IMR-90 (cell line): Measurements from ENCODE around the gene MPZL3. TPM values are rescaled to one million over a fixed set of nuclear protein-coding genes. Genes with fewer than 3 reads are reported as not detected.

Source experiments
- ATAC-seq: fragments of 200-7000 bp; cut with Tn5 transposase; 2 replicates; pipeline ENCODE4 v1.9.1; 2020; ENCODE audit warnings: low read depth, mild to moderate bottlenecking, moderate library complexity
- BruUV-seq: library from RNA; stranded (reverse); fragments of 400-500 nt; replicated peaks from 2 replicates; lab custom pipeline; 2021; lab: Mats Ljungman, UMichigan
- CTCF ChIA-PET: fragments of 300-600 bp; formaldehyde crosslinking; extraction: SDS; loops from one replicate; lab custom pipeline; 2021; ENCODE audit warnings: antibody characterized with exemption; lab: Yijun Ruan, JAX
- POLR2A ChIA-PET: fragments of 300-600 bp; sonication (Branson Sonifier 250); formaldehyde crosslinking; loops from one replicate; lab custom pipeline; 2022; ENCODE audit warnings: antibody characterized with exemption; ENCODE audit not compliant: unreplicated experiment; lab: Charles Lee
- DNase-seq: peaks from one replicate; pipeline ENCODE4 v3.0.0; 2013
- H2AFZ ChIP-seq: replicated peaks from 2 replicates; pipeline ENCODE3; 2013; ENCODE audit warnings: low read length, mild to moderate bottlenecking; ENCODE audit not compliant: poor library complexity
- H2AK5ac ChIP-seq: 2 replicates; pipeline ENCODE4 v1.6.1; 2013; ENCODE audit warnings: low read depth, low read length, inconsistent platforms
- H2AK9ac ChIP-seq: replicated peaks from 2 replicates; pipeline ENCODE3; 2013; ENCODE audit warnings: mild to moderate bottlenecking, low read depth, low read length, moderate library complexity; ENCODE audit not compliant: poor library complexity
- H2BK120ac ChIP-seq: 2 replicates; pipeline ENCODE4 v1.6.1; 2013; ENCODE audit warnings: low read depth, low read length, inconsistent platforms
- H2BK15ac ChIP-seq: 3 replicates; pipeline ENCODE4 v1.6.1; 2013; ENCODE audit warnings: low read depth, low read length, inconsistent platforms
- H2BK20ac ChIP-seq: 2 replicates; pipeline ENCODE4 v1.6.1; 2013; ENCODE audit warnings: low read depth, mild to moderate bottlenecking, inconsistent platforms, low read length, moderate library complexity
- H2BK5ac ChIP-seq: 2 replicates; pipeline ENCODE4 v1.6.1; 2013; ENCODE audit warnings: mild to moderate bottlenecking, low read depth, low read length, inconsistent platforms; ENCODE audit not compliant: poor library complexity, severe bottlenecking
- H3K14ac ChIP-seq: replicated peaks from 2 replicates; pipeline ENCODE4 v1.6.1; 2013; ENCODE audit warnings: low read depth, low read length, inconsistent platforms
- H3K18ac ChIP-seq: 2 replicates; pipeline ENCODE4 v1.6.1; 2013; ENCODE audit warnings: low read depth, low read length, control low read depth
- H3K23ac ChIP-seq: 2 replicates; pipeline ENCODE4 v1.6.1; 2013; ENCODE audit warnings: low read depth, low read length, inconsistent platforms
- H3K27ac ChIP-seq: 2 replicates; pipeline ENCODE4 v1.5.1; 2013; ENCODE audit warnings: mild to moderate bottlenecking, control low read depth, low read length; ENCODE audit not compliant: insufficient read depth
- H3K27me3 ChIP-seq: 2 replicates; pipeline ENCODE4 v1.6.1; 2013; ENCODE audit warnings: low read length; ENCODE audit not compliant: control insufficient read depth, insufficient read depth
- H3K36me3 ChIP-seq: 2 replicates; pipeline ENCODE4 v1.6.1; 2013; ENCODE audit warnings: low read length, mixed read lengths; ENCODE audit not compliant: control insufficient read depth, insufficient read depth
- H3K4ac ChIP-seq: 2 replicates; pipeline ENCODE4 v1.6.1; 2013; ENCODE audit warnings: low read depth, low read length, inconsistent platforms
- H3K4me1 ChIP-seq: 2 replicates; pipeline ENCODE4 v1.6.1; 2013; ENCODE audit warnings: low read length, mixed read lengths; ENCODE audit not compliant: control insufficient read depth, insufficient read depth
- H3K4me2 ChIP-seq: 2 replicates; pipeline ENCODE4 v1.6.1; 2013; ENCODE audit warnings: low read depth, mild to moderate bottlenecking, control low read depth, low read length, moderate library complexity
- H3K4me3 ChIP-seq: 2 replicates; pipeline ENCODE4 v1.5.1; 2013; ENCODE audit warnings: low read depth, mild to moderate bottlenecking, control low read depth, low read length, moderate library complexity; ENCODE audit not compliant: insufficient read depth
- H3K56ac ChIP-seq: 2 replicates; pipeline ENCODE4 v1.6.1; 2013; ENCODE audit warnings: low read length, inconsistent platforms; ENCODE audit not compliant: insufficient read depth; ENCODE audit errors: extremely low read depth
- H3K79me1 ChIP-seq, 2 experiments: 2 replicates each; pipeline ENCODE4 v1.6.1; 2013; ENCODE audit warnings: low read length in 2 of 2, inconsistent platforms in 1 of 2, low read depth in 1 of 2
- H3K9ac ChIP-seq: 2 replicates; pipeline ENCODE4 v1.6.1; 2013; ENCODE audit warnings: low read depth, low read length, control low read depth
- H3K9me1 ChIP-seq: 2 replicates; pipeline ENCODE4 v1.6.1; 2013; ENCODE audit warnings: low read length, inconsistent platforms; ENCODE audit not compliant: insufficient read depth
- H3K9me3 ChIP-seq: 2 replicates; pipeline ENCODE4 v1.6.1; 2013; ENCODE audit warnings: low read length; ENCODE audit not compliant: control insufficient read depth, insufficient read depth
- H4K20me1 ChIP-seq: 2 replicates; pipeline ENCODE4 v1.6.1; 2013; ENCODE audit warnings: low read length, inconsistent platforms; ENCODE audit not compliant: insufficient read depth
- H4K5ac ChIP-seq: 2 replicates; pipeline ENCODE4 v1.6.1; 2013; ENCODE audit warnings: mild to moderate bottlenecking, low read depth, low read length, control low read depth
- H4K8ac ChIP-seq, 2 experiments: 2 replicates each; pipeline ENCODE4 v1.6.1; 2013; ENCODE audit warnings: low read depth in 2 of 2, low read length in 2 of 2, control low read depth in 1 of 2, inconsistent platforms in 1 of 2
- H4K91ac ChIP-seq: 2 replicates; pipeline ENCODE4 v1.6.1; 2013; ENCODE audit warnings: low read depth, low read length, inconsistent platforms; ENCODE audit not compliant: insufficient read depth
- MXI1 ChIP-seq: IDR thresholded peaks from 2 replicates; pipeline ENCODE4 v1.6.1; 2012; ENCODE audit warnings: low read depth, mild to moderate bottlenecking, low read length, moderate library complexity, borderline replicate concordance
- RCOR1 ChIP-seq: IDR thresholded peaks from 2 replicates; pipeline ENCODE4 v1.6.1; 2012; ENCODE audit warnings: mild to moderate bottlenecking, low read length, improper control_type of control experiment; ENCODE audit not compliant: insufficient replicate concordance
- WGBS, 2 experiments: methylation state at CpG; one replicate each; pipeline versions ENCODE4 v1.1.5 to v1.1.7; 2013; ENCODE audit warnings: missing lambda C conversion rate in 2 of 2; ENCODE audit not compliant: insufficient read length in 1 of 2; ENCODE audit errors: extremely low coverage in 2 of 2; 5-methylcytosine and 5-hydroxymethylcytosine counted together
- dilution Hi-C: fragments of 300-500 bp; cut with HindIII; formaldehyde crosslinking; loops from one replicate; pipeline ENCODE4 v1.14.3; 2018; ENCODE audit warnings: low sequenced_read_pairs; ENCODE audit not compliant: unreplicated experiment
- in situ Hi-C: fragments of 300-500 bp; cut with MboI; formaldehyde crosslinking; loops from 3 replicates; pipeline ENCODE4 v1.14.3; 2019; ENCODE audit warnings: low sequenced_read_pairs, inconsistent platforms, mixed read lengths
- intact Hi-C: fragments of 100-400 bp; cut with micrococcal nuclease; formaldehyde crosslinking; loops from 2 replicates; pipeline ENCODE4 v1.10.0; 2022
- polyA plus RNA-seq, 3 experiments: library from polyadenylated mRNA; depleted of rRNA; stranded (reverse); fragments of >200 nt; gene quantifications; 2 replicates each; pipeline ENCODE4 v1.2.3, GENCODE V29; 2012; ENCODE audit warnings: low replicate concordance in 1 of 3
- total RNA-seq: library from RNA; depleted of rRNA; stranded (reverse); fragments of >200 nt; gene quantifications from 2 replicates; pipeline ENCODE4 v1.2.3, GENCODE V29; 2012
- TF ChIP-seq, protein P1 (sequence below): fragments of 150-350 bp; IDR thresholded peaks from 2 replicates; pipeline ENCODE4 v1.6.1; 2016; ENCODE audit warnings: low read depth, mild to moderate bottlenecking, low read length, moderate library complexity, borderline replicate concordance

Gene MPZL3
- total and polyA plus RNA-seq, 2 of the 4 experiments (the other 2 are of a cell fraction) = 0.15 to 0.36 TPM

DNA sequence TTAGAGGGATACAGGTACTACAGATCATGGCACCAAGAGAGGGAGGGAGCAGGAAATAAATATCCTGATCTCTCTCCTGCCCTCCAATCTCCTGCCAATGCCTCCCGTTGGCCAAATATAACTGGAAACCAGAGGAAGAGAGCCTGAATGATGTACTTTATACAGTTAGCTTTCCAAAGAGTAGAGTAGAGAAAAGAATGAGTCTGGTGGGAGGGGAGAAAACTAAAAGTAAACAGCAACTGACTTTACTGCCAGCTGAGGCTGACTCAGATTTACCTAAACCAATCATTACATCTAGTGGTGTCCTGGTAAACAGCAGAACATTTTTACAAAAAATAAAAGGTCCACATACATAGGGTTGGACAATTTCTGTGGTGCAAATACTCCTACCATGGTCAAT lies 5.1 kb downstream of the MPZL3 start:
- Histone ChIP-seq H3K4me3 (no peak overlapping the region), H2AFZ (no peak overlapping the region), H2BK15ac (no peak overlapping the region), H4K5ac (no peak overlapping the region), H3K27ac (no peak overlapping the region), H3K27me3 (0 out of 2 replicates have a peak, but pooled peaks cover 2% of the 10 kb centered on the region), H3K9ac (no peak overlapping the region), H3K79me1 (no peaks in the 10 kb centered on the region), H3K9me3 (no peaks in the 10 kb centered on the region), H3K18ac (no peak overlapping the region), H3K14ac (no peak overlapping the region), H4K20me1 (no peaks in the 10 kb centered on the region), H2AK9ac (no peak overlapping the region), H2AK5ac (no peak overlapping the region), H2BK20ac (no peak overlapping the region), H3K4me2 (no peak overlapping the region), H3K9me1 (no peaks in the 10 kb centered on the region), H3K23ac (no peak overlapping the region), H4K8ac (no peak overlapping the region), H2BK120ac (no peak overlapping the region), H3K4me1 (no peaks in the 10 kb centered on the region), H3K36me3 (no peaks in the 10 kb centered on the region), H4K91ac (no peak overlapping the region), H3K56ac (no peak overlapping the region), H3K4ac (no peak overlapping the region), H2BK5ac (no peak overlapping the region)
- in situ Hi-C loops = no loop called here
- dilution Hi-C loops = no loop called here
- no peak for ATAC-seq
- WGBS, 2 experiments = no CpG with 5 or more reads among the region's 1 CpG
- ChIA-PET CTCF (no interaction called here), POLR2A (no interaction called here)
- TF ChIP-seq RCOR1 (no peak), MXI1 (no peak)
- TF ChIP-seq, protein P1, sequence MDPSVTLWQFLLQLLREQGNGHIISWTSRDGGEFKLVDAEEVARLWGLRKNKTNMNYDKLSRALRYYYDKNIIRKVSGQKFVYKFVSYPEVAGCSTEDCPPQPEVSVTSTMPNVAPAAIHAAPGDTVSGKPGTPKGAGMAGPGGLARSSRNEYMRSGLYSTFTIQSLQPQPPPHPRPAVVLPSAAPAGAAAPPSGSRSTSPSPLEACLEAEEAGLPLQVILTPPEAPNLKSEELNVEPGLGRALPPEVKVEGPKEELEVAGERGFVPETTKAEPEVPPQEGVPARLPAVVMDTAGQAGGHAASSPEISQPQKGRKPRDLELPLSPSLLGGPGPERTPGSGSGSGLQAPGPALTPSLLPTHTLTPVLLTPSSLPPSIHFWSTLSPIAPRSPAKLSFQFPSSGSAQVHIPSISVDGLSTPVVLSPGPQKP = no peak
- intact Hi-C loops = no loop called here
- no TSS peak for BruUV-seq
- DNase-seq = no peak
